ENCODE results near the gene SIMC1. TPM values are rescaled to one million over a fixed set of nuclear protein-coding genes. Genes with fewer than 3 reads are reported as not detected.
A peak's percentile ranks its signal among the peaks of the same experiment; 100 is the strongest.

SIMC1 gene
- total RNA-seq, 2 donors from 2014 or later: 10.4 to 21.8 TPM

DNA sequence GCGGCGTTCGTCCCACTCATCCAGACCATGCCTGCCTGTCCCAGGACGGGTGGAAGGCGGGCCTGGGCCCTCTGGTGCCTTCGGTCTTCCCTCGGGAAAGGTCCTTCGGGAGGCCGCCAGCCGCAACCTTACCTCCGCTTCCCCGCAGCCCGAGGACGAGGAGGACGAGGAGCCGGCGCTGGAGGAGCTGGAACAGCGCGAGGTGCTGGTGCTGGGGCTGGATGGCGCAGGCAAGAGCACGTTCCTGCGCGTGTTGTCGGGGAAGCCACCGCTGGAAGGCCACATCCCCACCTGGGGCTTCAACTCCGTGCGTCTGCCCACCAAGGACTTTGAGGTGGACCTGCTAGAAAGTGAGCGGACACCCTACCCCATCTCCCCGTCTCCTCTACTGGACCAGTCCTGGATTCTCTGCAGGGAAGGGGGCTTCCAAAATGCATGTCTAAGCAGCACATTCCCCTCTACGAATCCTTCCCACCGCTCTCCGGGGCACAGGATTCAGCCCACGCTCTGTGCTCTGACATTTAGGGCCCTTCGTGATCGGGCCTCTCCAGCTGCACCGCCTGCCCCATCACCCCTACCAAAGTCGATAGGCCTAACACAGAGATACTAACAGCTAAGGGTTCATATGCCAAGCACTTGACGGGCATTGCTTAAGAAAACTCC, 128.1 kb downstream of the SIMC1 start:
- Histone ChIP-seq H3K4me3 (no peak overlapping the region), H3K9me3 (no peaks in the 10 kb centered on the region), H3K4me1 (peaks cover 17% of the 10 kb centered on the region), H3K36me3 (replicated peaks in 1 of 2; ENCODE audit: insufficient read depth in 1 of 2, low read depth in 2 of 2) (no peaks in the 10 kb centered on the region), H3K27me3 (no peaks in the 10 kb centered on the region), H3K27ac (no peak overlapping the region)
- ATAC-seq (no peak), DNase-seq (no peak)
- WGBS, 2 donors: 75 to 97% methylated on average over 12 to 38 of the region's 38 CpGs
- intact Hi-C loops (cut with DNase I): no loop called here
- TF ChIP-seq, protein P1, sequence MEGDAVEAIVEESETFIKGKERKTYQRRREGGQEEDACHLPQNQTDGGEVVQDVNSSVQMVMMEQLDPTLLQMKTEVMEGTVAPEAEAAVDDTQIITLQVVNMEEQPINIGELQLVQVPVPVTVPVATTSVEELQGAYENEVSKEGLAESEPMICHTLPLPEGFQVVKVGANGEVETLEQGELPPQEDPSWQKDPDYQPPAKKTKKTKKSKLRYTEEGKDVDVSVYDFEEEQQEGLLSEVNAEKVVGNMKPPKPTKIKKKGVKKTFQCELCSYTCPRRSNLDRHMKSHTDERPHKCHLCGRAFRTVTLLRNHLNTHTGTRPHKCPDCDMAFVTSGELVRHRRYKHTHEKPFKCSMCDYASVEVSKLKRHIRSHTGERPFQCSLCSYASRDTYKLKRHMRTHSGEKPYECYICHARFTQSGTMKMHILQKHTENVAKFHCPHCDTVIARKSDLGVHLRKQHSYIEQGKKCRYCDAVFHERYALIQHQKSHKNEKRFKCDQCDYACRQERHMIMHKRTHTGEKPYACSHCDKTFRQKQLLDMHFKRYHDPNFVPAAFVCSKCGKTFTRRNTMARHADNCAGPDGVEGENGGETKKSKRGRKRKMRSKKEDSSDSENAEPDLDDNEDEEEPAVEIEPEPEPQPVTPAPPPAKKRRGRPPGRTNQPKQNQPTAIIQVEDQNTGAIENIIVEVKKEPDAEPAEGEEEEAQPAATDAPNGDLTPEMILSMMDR (IDR thresholded peaks at IDR 0.05): no peak
- no peak for TF ChIP-seq POLR2A (IDR thresholded peaks at IDR 0.05)

DNA sequence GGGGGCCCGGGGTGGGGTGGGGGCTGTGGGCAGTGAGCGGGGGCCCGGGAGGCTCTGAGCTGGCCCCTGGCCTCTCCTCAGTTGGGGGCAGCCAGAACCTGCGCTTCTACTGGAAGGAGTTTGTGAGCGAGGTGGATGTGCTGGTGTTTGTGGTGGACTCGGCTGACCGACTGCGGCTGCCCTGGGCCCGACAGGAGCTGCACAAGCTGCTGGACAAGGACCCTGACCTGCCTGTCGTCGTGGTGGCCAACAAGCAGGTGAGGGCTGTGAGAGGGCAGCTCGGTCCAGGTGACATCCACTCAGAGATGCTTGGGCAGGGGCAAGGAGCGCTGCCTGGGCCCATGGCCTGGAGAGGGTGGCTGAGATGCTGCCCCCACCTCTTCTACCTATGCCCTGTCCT, 130.5 kb downstream of the SIMC1 start:
- Histone ChIP-seq H3K9me3 (no peaks in the 10 kb centered on the region), H3K27ac (no peak overlapping the region), H3K27me3 (no peaks in the 10 kb centered on the region), H3K4me3 (no peak overlapping the region), H3K36me3 (replicated peaks in 1 of 2; ENCODE audit: insufficient read depth in 1 of 2, low read depth in 2 of 2) (no peaks in the 10 kb centered on the region), H3K4me1 (peaks cover 13% of the 10 kb centered on the region)
- intact Hi-C loops (cut with DNase I): no loop called here
- DNase-seq (no peak), ATAC-seq (no peak)
- TF ChIP-seq, protein P1 (IDR thresholded peaks at IDR 0.05): no peak
- no peak for TF ChIP-seq POLR2A (IDR thresholded peaks at IDR 0.05)
- WGBS, 2 donors: 88 to 89% methylated on average over 9 to 13 of the region's 13 CpGs

DNA sequence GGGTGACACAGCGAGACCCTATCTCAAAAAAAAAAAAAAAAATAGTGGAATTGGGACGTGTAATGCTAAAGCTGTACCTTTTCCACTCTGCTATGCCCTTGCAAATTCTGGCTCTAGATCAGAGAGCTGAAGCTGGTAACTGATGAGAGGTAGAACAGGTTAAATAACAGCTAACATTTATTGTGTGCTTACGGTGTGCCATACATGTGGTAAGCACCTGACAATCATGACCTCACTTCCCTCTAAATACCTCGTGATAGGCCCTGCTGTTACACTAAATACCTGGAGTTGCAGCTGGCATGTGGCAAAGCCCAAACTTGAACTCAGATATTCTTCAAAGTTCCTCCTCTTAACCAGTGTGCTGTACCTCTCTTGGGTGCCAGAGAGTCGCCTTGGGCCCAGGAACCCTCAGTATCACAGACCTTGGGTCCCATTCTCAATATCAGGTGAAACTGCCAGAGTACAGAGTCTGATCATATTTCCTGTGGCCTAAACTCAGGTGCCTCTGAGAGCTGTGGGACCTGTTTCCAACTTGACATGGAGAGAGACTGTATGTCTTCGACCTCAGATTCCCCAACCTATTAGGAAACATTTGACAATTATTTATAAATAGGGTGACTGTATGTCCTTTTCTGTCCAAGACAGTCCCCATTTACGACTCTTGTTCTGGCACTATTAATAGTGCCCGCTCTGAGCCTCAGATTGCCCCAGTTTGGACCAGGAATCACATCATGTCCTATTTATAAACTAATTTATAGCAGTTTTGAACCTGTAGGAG, 131.9 kb downstream of the SIMC1 start:
- Histone ChIP-seq H3K36me3 (replicated peaks in 1 of 2; ENCODE audit: insufficient read depth in 1 of 2, low read depth in 2 of 2) (no peaks in the 10 kb centered on the region), H3K9me3 (no peaks in the 10 kb centered on the region), H3K4me3 (no peak overlapping the region), H3K27ac (no peak overlapping the region), H3K27me3 (no peaks in the 10 kb centered on the region), H3K4me1 (peaks cover 7% of the 10 kb centered on the region)
- TF ChIP-seq POLR2A (IDR thresholded peaks at IDR 0.05): no peak
- TF ChIP-seq, protein P1 (IDR thresholded peaks at IDR 0.05): no peak
- DNase-seq (no peak), ATAC-seq (no peak)
- 79 to 82% methylated on average over 8 of the region's 8 CpGs for WGBS, 2 donors
- intact Hi-C loops (cut with DNase I): no loop called here

DNA sequence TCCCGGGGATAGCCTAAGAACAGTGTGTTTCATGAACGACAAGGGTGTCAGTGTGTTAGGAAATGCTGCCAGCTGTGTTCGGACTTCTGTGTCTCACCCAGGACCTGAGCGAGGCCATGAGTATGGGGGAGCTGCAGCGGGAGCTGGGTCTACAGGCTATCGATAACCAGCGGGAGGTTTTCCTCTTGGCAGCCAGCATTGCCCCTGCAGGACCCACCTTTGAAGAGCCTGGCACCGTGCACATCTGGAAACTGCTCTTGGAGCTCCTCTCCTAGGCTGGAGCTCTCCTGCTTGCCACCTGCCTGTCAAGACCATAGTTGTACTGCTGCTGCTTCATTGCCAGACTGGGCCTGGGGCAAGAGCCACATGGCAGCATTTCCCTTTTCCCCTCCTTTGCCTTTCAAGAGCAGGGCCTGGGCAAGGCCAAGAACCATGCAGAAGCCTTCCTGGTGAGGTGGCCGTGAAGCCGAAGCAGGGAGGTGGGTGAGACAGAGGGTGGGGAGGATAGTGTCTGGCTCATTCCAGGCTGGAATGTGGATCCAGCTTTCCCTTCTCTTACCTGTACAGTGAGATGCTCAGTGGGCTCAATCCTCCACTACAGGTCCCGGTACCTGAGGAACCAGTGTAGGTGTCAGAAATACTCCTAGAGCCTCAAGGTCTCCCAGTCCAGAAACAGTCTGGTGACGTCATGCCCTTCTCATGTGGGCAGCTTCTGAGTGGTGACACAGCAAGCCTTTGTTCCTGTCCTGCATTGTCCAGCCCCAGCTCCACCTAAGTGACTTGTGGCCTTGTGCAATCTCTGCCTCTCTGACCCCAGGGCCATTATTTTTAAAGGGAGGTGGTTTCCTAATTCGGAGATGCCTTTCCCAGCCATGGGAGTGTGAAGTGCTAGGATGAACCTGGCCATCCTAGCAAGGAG, 133.7 kb downstream of the SIMC1 start:
- WGBS, 2 donors: 87 to 89% methylated on average over 7 to 13 of the region's 13 CpGs
- intact Hi-C loops (cut with DNase I): no loop called here
- Histone ChIP-seq H3K9me3 (no peaks in the 10 kb centered on the region), H3K4me3 (no peak overlapping the region), H3K4me1 (no peaks in the 10 kb centered on the region), H3K36me3 (replicated peaks in 1 of 2; ENCODE audit: insufficient read depth in 1 of 2, low read depth in 2 of 2) (no peaks in the 10 kb centered on the region), H3K27me3 (no peaks in the 10 kb centered on the region), H3K27ac (no peak overlapping the region)
- DNase-seq (peak in 2 of 4 donors; percentile 26 to 54), ATAC-seq (peak; percentile 53)
- TF ChIP-seq, protein P1 (IDR thresholded peaks at IDR 0.05): no peak
- no peak for TF ChIP-seq POLR2A (IDR thresholded peaks at IDR 0.05)
